ENCODE data around the gene CADPS2.

- TF ChIP-seq CTCF (IDR thresholded peaks at IDR 0.05) (peak; percentile 34), EZH2 (IDR thresholded peaks at IDR 0.05) (peak; percentile 16)
Measured at GRCh38 chr7:122886357-122887081, at the start of gene CADPS2.

Data from neural progenitor cell (in vitro differentiated cells).